ENCODE data around the gene ETFA.
"Not testable (repeated sequence)": the region's sequence is repeated elsewhere in the genome, so short reads cannot be mapped to it uniquely, and the experiment has no call there.

Gene ETFA

DNA sequence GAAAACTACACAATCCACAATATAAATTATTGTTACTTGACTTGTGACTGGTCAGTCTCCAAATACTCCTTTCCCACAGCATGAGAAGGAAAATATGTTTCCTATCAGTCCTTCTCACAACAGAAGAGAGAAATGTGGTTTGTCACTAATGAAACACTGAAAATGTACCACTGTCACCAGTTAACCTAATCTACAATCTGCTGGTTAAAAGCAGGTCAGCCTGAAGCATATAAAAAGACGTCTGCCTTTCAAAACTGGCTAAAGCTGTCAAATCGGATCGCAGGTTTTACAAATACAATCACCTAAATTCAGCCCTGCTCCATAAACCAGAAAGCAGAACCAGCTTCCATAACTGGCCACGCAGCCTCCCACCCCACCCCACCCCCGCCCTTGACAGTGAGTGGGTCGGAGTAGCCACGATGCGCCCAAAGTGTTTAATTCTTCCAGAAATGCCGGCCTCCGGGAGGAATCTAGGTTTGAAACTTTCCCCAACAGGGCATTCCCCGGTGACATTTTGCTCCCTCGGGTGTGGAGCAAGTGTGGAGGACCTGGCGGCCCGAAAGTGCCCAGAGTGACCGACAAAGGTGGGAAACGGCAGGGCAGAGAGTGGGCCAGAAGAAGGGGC lies 682 bp downstream of the ETFA start:
- DNase-seq (ENCODE audit: low read depth, low spot score): peak; percentile 25
- in situ Hi-C loops (cut with HindIII; ENCODE audit: low sequenced_read_pairs): no loop called here
- TF ChIP-seq, protein P1, sequence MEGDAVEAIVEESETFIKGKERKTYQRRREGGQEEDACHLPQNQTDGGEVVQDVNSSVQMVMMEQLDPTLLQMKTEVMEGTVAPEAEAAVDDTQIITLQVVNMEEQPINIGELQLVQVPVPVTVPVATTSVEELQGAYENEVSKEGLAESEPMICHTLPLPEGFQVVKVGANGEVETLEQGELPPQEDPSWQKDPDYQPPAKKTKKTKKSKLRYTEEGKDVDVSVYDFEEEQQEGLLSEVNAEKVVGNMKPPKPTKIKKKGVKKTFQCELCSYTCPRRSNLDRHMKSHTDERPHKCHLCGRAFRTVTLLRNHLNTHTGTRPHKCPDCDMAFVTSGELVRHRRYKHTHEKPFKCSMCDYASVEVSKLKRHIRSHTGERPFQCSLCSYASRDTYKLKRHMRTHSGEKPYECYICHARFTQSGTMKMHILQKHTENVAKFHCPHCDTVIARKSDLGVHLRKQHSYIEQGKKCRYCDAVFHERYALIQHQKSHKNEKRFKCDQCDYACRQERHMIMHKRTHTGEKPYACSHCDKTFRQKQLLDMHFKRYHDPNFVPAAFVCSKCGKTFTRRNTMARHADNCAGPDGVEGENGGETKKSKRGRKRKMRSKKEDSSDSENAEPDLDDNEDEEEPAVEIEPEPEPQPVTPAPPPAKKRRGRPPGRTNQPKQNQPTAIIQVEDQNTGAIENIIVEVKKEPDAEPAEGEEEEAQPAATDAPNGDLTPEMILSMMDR (IDR thresholded peaks at IDR 0.05; ENCODE audit: low read depth, low read length): no peak
- H3K4me3 ChIP-seq (ENCODE audit: low read depth, low read length): peak overlapping the region; percentile 94

DNA sequence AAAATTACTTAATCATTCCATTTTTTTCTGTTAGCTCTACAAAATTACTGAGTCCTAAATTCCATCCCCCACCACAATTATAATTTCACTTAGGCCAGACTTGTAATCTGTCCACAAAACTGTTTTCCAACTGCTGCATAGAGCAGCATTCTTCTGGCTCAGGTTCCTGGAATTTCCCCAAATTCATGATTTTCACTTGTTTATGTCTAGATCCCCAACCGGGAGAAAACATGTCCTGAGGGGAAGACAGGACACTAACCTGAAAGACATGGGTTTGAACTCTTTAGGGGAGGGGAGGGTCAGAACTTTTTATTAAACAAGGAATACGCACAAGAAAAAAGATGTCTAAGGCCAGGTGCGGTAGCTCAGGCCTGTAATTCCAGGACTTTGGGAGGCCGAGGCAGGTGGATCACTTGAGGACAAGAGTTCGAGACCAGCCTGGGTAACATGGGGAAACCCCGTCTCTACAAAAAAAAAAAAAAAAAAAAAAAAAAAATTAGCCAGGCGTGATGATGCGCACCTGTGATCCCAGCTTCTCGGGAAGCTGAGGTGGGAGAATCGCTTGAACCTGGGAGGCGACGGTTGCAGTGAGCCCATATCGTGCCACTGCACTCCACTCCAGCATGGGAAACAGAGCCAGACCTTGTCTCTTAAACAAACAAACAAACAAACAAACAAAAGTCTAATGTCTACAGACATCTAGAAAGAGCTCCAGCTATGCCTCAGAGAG lies 1.5 kb downstream of the ETFA start:
- in situ Hi-C loops (cut with HindIII; ENCODE audit: low sequenced_read_pairs): no loop called here
- DNase-seq (ENCODE audit: low read depth, low spot score): no peak
- no peak overlapping the region for H3K4me3 ChIP-seq (ENCODE audit: low read depth, low read length)
- TF ChIP-seq, protein P1 (IDR thresholded peaks at IDR 0.05; ENCODE audit: low read depth, low read length): no peak

DNA sequence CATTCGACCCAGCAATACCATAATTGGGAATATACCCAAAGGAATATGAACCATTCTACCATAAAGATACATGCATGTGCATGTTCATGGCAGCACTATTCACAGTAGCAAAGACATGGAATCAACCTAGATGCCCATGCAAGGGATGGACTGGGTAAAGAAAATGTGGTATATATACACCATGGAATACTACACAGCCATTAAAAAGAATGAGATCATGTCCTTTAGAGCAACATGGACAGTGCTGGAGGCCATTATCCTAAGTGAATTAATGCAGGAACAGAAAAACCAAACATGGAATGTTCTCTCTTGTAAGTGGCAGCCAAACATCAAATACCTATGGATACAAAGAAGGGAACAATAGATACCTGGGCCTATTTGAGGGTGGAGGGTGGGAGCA lies 7.4 kb downstream of the ETFA start:
- no peak for DNase-seq (ENCODE audit: low read depth, low spot score)
- in situ Hi-C loops (cut with HindIII; ENCODE audit: low sequenced_read_pairs): no loop called here
- TF ChIP-seq, protein P1 (IDR thresholded peaks at IDR 0.05; ENCODE audit: low read depth, low read length): no peak
- no peak overlapping the region for H3K4me3 ChIP-seq (ENCODE audit: low read depth, low read length)

DNA sequence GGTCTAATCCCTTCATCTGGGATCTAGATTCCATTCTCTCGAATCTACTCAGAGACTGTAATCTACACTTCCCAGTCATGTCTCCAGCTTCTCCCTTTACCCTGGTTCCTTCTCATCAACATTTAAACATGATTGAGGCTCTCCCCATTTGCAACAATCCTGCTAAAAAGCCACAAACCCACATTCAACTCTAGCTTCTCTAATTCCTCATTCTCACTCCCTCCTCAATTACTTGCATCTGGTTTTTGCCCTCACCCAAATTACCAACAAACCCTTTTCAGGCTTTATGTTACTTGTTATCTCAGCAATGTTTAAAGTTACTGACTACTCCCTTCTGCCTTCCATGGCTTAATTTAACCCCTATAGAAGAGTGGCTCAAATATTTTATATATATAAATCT lies 11.5 kb downstream of the ETFA start:
- TF ChIP-seq, protein P1 (IDR thresholded peaks at IDR 0.05; ENCODE audit: low read depth, low read length): no peak
- in situ Hi-C loops (cut with HindIII; ENCODE audit: low sequenced_read_pairs): no loop called here
- DNase-seq (ENCODE audit: low read depth, low spot score): no peak
- H3K4me3 ChIP-seq (ENCODE audit: low read depth, low read length): no peak overlapping the region

DNA sequence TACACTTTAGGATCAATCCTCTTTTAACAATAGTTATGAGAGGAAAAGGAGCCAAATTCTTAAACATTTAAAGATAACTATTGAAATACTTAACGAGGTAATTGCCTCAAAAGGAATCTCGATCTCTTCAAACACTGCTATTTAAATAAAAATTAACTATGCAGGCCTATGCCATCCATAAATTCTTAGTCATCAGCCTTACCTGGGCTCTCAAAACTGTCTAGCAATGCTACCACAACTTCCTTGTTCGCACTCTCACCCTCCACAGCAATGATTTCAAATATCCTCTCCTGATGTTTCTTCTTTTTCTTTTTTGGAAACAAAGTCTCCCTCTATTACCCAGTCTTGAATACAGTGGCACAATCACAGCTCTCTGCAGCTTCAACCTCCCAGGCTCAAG lies 12.3 kb downstream of the ETFA start:
- no peak for DNase-seq (ENCODE audit: low read depth, low spot score)
- TF ChIP-seq, protein P1 (IDR thresholded peaks at IDR 0.05; ENCODE audit: low read depth, low read length): no peak
- no peak overlapping the region for H3K4me3 ChIP-seq (ENCODE audit: low read depth, low read length)
- in situ Hi-C loops (cut with HindIII; ENCODE audit: low sequenced_read_pairs): no loop called here

DNA sequence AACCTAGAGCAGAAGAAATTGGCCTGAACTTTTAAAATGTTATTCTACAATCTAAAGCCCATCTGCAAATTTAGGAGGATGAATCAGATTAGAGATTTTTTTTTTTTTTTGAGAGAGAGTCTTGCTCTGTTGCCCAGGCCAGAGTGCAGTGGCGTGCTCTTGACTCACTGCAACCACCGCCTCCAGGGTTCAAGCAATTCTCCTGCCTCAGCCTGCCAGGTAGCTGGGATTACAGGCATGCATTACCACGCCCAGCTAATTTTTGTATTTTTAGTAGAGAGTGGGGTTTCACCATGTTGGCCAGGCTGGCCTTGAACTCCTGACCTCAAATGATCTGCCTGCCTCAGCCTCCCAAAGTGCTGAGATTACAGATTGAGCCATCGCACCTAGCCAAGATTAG lies 13.3 kb downstream of the ETFA start:
- in situ Hi-C loops (cut with HindIII; ENCODE audit: low sequenced_read_pairs); H3K4me3 ChIP-seq (ENCODE audit: low read depth, low read length); DNase-seq (ENCODE audit: low read depth, low spot score): not testable (repeated sequence)

DNA sequence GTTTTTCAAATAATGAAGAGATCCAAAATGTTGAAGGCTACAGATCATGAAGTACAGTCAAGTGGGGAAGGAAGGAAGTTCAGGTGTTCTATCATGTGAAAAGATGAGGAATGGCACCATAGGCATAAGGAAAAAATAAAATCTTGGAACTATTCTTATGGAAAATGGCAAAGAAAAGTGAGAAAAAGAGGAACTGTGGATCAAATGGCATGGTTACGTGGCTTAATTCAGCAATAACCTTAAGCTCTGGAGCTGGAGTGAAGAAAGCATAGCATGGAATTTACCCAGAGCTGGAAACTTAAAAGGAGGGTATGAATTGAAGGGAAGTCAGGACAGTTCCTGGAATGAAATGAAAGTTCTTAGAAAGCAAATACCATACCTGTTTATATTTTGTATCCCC lies 14.4 kb downstream of the ETFA start:
- DNase-seq (ENCODE audit: low read depth, low spot score): no peak
- H3K4me3 ChIP-seq (ENCODE audit: low read depth, low read length): no peak overlapping the region
- TF ChIP-seq, protein P1 (IDR thresholded peaks at IDR 0.05; ENCODE audit: low read depth, low read length): no peak
- in situ Hi-C loops (cut with HindIII; ENCODE audit: low sequenced_read_pairs): no loop called here

DNA sequence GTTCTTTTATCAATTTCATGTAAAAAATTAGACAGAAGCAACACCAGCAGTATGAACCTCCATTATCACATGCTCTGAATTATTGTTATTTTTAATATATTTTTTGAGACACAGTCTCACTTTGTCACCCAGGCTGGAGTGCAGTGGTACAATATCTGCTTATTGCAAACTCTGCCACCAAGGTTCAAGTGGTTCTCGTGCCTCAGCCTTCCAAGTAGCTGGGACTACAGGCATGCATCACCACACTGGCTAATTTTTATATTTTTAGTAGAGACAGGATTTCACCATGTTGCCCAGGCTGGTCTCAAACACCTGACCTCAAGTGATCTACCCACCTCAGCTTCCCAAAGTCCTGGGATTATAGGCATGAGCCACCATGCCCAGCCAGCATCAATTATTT lies 16.8 kb downstream of the ETFA start:
- DNase-seq (ENCODE audit: low read depth, low spot score); in situ Hi-C loops (cut with HindIII; ENCODE audit: low sequenced_read_pairs); H3K4me3 ChIP-seq (ENCODE audit: low read depth, low read length): not testable (repeated sequence)

Measured in astrocyte of the spinal cord (primary cell).